GM21528 (cell line): ENCODE results near the gene RARRES2.
A peak's percentile ranks its signal among the peaks of the same experiment; 100 is the strongest.
"Not testable (repeated sequence)": the region's sequence is repeated elsewhere in the genome, so short reads cannot be mapped to it uniquely, and the experiment has no call there.

Experiments used
- ATAC-seq: cut with Tn5 transposase; IDR thresholded peaks from one replicate; pipeline ENCODE4 v1.9.1; 2021; ENCODE audit warnings: mild to moderate bottlenecking, moderate library complexity; ENCODE audit not compliant: unreplicated experiment, low FRiP score

RARRES2 gene

GRCh38 chr7:150341263-150342120 is at the start of gene RARRES2:
TSS of gene RARRES2 (minus strand) at chr7:150341629. CDS start at chr7:150340609, 1,020 bp downstream.
- ATAC-seq: no peak

- ATAC-seq: no peak
These were observed 48.8 kb upstream of the RARRES2 start for GRCh38 chr7:150390205-150390604.

- no peak for ATAC-seq
These were observed 48.0 kb upstream of the RARRES2 start for GRCh38 chr7:150389532-150389816.

- ATAC-seq: no peak
These were observed 47.5 kb upstream of the RARRES2 start for GRCh38 chr7:150388709-150389531.

GRCh38 chr7:150388306-150388705 is 46.9 kb upstream of the RARRES2 start:
- no peak for ATAC-seq

- not testable (repeated sequence) for ATAC-seq
These were observed 44.5 kb upstream of the RARRES2 start for GRCh38 chr7:150385884-150386283.

GRCh38 chr7:150385302-150385723 is 43.9 kb upstream of the RARRES2 start:
- no peak for ATAC-seq

GRCh38 chr7:150384406-150385301 is 43.2 kb upstream of the RARRES2 start:
- no peak for ATAC-seq

- no peak for ATAC-seq
These were observed 42.4 kb upstream of the RARRES2 start for GRCh38 chr7:150383710-150384397.

GRCh38 chr7:150382844-150383225 is 41.4 kb upstream of the RARRES2 start:
- no peak for ATAC-seq

- no peak for ATAC-seq
These were observed 40.9 kb upstream of the RARRES2 start for GRCh38 chr7:150382123-150382843.

GRCh38 chr7:150381785-150382122 is 40.3 kb upstream of the RARRES2 start:
- no peak for ATAC-seq

- ATAC-seq: no peak
These were observed 39.7 kb upstream of the RARRES2 start for GRCh38 chr7:150381096-150381495.

GRCh38 chr7:150380463-150380862 is 39.0 kb upstream of the RARRES2 start:
- no peak for ATAC-seq

- ATAC-seq: peak; percentile 34
These were observed 38.3 kb upstream of the RARRES2 start for GRCh38 chr7:150379441-150380379.

- ATAC-seq: peak; percentile 72
These were observed 37.5 kb upstream of the RARRES2 start, which contains the start of gene ZNF775 for GRCh38 chr7:150378853-150379440. TSS of gene ZNF775 (plus strand) at chr7:150379330. CDS start at chr7:150388471, 9,141 bp downstream.

GRCh38 chr7:150378115-150378852 is 36.9 kb upstream of the RARRES2 start:
- peak; percentile 1 for ATAC-seq
